GM21360 (cell line): ENCODE measurements around the gene LRRK2.
A peak's percentile ranks its signal among the peaks of the same experiment; 100 is the strongest.
"Not testable (repeated sequence)": the region's sequence is repeated elsewhere in the genome, so short reads cannot be mapped to it uniquely, and the experiment has no call there.

Experiments used
- ATAC-seq: cut with Tn5 transposase; IDR thresholded peaks from one replicate; pipeline ENCODE4 v1.9.1; 2021; ENCODE audit warnings: mild to moderate bottlenecking, moderate library complexity; ENCODE audit not compliant: unreplicated experiment

Gene LRRK2

GRCh38 chr12:40312982-40313576, 88.3 kb downstream of the LRRK2 start:
- no peak for ATAC-seq

GRCh38 chr12:40313928-40314327, 89.1 kb downstream of the LRRK2 start:
- ATAC-seq = peak; percentile 74

- no peak for ATAC-seq
Measured at GRCh38 chr12:40314927-40315326, 90.1 kb downstream of the LRRK2 start.

GRCh38 chr12:40315375-40315774, 90.6 kb downstream of the LRRK2 start:
- no peak for ATAC-seq

- no peak for ATAC-seq
Measured at GRCh38 chr12:40324261-40324660, 99.5 kb downstream of the LRRK2 start.

GRCh38 chr12:40325349-40325960, 100.7 kb downstream of the LRRK2 start:
- ATAC-seq = peak; percentile 88

GRCh38 chr12:40327535-40327934, 102.7 kb downstream of the LRRK2 start:
- ATAC-seq = no peak

GRCh38 chr12:40330180-40330579, 105.4 kb downstream of the LRRK2 start:
- no peak for ATAC-seq

GRCh38 chr12:40331886-40332285, 107.1 kb downstream of the LRRK2 start:
- no peak for ATAC-seq

GRCh38 chr12:40335991-40336390, 111.2 kb downstream of the LRRK2 start:
- ATAC-seq = no peak

GRCh38 chr12:40336573-40337199, 111.9 kb downstream of the LRRK2 start:
- peak; percentile 59 for ATAC-seq

- ATAC-seq = no peak
Measured at GRCh38 chr12:40338071-40338470, 113.3 kb downstream of the LRRK2 start.

- no peak for ATAC-seq
Measured at GRCh38 chr12:40338621-40339020, 113.8 kb downstream of the LRRK2 start.

GRCh38 chr12:40342010-40342409, 117.2 kb downstream of the LRRK2 start:
- ATAC-seq = no peak

GRCh38 chr12:40343124-40343523, 118.3 kb downstream of the LRRK2 start:
- no peak for ATAC-seq

- no peak for ATAC-seq
Measured at GRCh38 chr12:40344312-40344711, 119.5 kb downstream of the LRRK2 start.

GRCh38 chr12:40351976-40352375, 127.2 kb downstream of the LRRK2 start:
- ATAC-seq = no peak

- ATAC-seq = peak; percentile 82
Measured at GRCh38 chr12:40375076-40375475, 150.3 kb downstream of the LRRK2 start.

GRCh38 chr12:40376533-40377267, 151.9 kb downstream of the LRRK2 start:
- ATAC-seq = no peak

- no peak for ATAC-seq
Measured at GRCh38 chr12:40378691-40379090, 153.9 kb downstream of the LRRK2 start.

GRCh38 chr12:40382217-40382616, 157.4 kb downstream of the LRRK2 start:
- ATAC-seq = no peak

GRCh38 chr12:40387279-40387678, 162.5 kb downstream of the LRRK2 start:
- not testable (repeated sequence) for ATAC-seq
